ENCODE data around the gene RSPRY1.

RSPRY1 gene

DNA sequence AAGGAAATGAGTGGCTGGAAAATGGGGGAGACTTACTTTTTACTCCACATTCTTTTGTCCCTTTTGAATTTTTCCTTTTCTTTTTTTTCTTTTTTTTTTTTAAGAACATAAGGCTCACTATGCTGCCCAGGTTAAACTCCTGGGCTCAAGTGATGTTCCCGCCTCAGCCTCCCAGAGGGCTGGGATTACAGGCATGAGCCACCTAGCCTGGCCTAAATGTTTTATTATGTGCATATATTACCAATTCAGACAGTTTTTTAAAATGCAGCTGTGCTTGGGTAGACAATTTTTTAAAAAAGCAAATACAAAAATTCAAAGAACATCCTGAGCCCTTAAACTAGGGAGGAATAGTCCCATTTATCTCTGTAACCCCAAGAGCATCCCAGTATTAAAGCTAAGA is 28.6 kb upstream of the RSPRY1 start:
- no peak overlapping the region for H3K4me3 ChIP-seq (replicated peaks; ENCODE audit: low read depth, low read length)
- DNase-seq (ENCODE audit: extremely low read depth, insufficient read length): no peak
- TF ChIP-seq CTCF (IDR thresholded peaks at IDR 0.05; ENCODE audit: insufficient read depth, low read length, poor library complexity, severe bottlenecking): no peak
- peaks cover 22% of the 10 kb centered on the region for H3K36me3 ChIP-seq (ENCODE audit: control insufficient read depth, insufficient read depth, low read length)
- no peaks in the 10 kb centered on the region for H3K27me3 ChIP-seq (replicated peaks; ENCODE audit: control insufficient read depth, insufficient read depth, low read length)

- H3K27me3 ChIP-seq (replicated peaks; ENCODE audit: control insufficient read depth, insufficient read depth, low read length): no peaks in the 10 kb centered on the region
- H3K36me3 ChIP-seq (ENCODE audit: control insufficient read depth, insufficient read depth, low read length): peaks cover 10% of the 10 kb centered on the region
Observed at GRCh38 chr16:57159447-57159846, 26.7 kb upstream of the RSPRY1 start.

GRCh38 chr16:57163842-57164241 is 22.3 kb upstream of the RSPRY1 start:
- H3K27me3 ChIP-seq (replicated peaks; ENCODE audit: control insufficient read depth, insufficient read depth, low read length): no peaks in the 10 kb centered on the region
- peaks cover 10% of the 10 kb centered on the region for H3K36me3 ChIP-seq (ENCODE audit: control insufficient read depth, insufficient read depth, low read length)
- TF ChIP-seq CTCF (IDR thresholded peaks at IDR 0.05; ENCODE audit: insufficient read depth, low read length, poor library complexity, severe bottlenecking): no peak
- DNase-seq (ENCODE audit: extremely low read depth, insufficient read length): no peak
- H3K4me3 ChIP-seq (replicated peaks; ENCODE audit: low read depth, low read length): no peak overlapping the region

More at GRCh38 chr16:57159447-57159846, 26.7 kb upstream of the RSPRY1 start:
- no peak overlapping the region for H3K4me3 ChIP-seq (replicated peaks; ENCODE audit: low read depth, low read length)
- TF ChIP-seq CTCF (IDR thresholded peaks at IDR 0.05; ENCODE audit: insufficient read depth, low read length, poor library complexity, severe bottlenecking): no peak
- DNase-seq (ENCODE audit: extremely low read depth, insufficient read length): no peak

- Histone ChIP-seq H3K4me3 (replicated peaks; ENCODE audit: low read depth, low read length) (no peak overlapping the region), H3K36me3 (ENCODE audit: control insufficient read depth, insufficient read depth, low read length) (peaks cover 8% of the 10 kb centered on the region), H3K27me3 (replicated peaks; ENCODE audit: control insufficient read depth, insufficient read depth, low read length) (no peaks in the 10 kb centered on the region)
- no peak for DNase-seq (ENCODE audit: extremely low read depth, insufficient read length)
- TF ChIP-seq CTCF (IDR thresholded peaks at IDR 0.05; ENCODE audit: insufficient read depth, low read length, poor library complexity, severe bottlenecking): no peak
Observed at GRCh38 chr16:57165483-57165882, 20.6 kb upstream of the RSPRY1 start.

DNA sequence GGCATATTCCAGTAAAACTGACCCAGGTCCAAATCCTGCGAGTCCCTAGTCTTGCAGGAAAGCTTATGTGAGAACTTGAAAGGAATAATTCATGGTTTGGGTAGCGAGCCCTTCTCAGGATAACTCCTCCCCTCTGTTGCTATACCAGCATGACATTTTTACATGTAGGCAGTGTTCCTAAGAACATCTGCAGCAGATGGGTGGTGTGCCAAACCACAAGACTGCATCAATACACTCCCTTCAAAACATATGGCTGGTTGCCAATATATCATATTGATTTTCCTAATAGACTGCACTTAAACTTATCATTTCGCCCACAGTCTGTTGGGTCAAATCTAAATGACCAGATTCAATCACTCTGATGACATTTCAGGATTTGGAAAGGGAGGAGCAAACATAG is 20.2 kb upstream of the RSPRY1 start:
- H3K36me3 ChIP-seq (ENCODE audit: control insufficient read depth, insufficient read depth, low read length): peaks cover 8% of the 10 kb centered on the region
- no peak overlapping the region for H3K4me3 ChIP-seq (replicated peaks; ENCODE audit: low read depth, low read length)
- no peak for TF ChIP-seq CTCF (IDR thresholded peaks at IDR 0.05; ENCODE audit: insufficient read depth, low read length, poor library complexity, severe bottlenecking)
- H3K27me3 ChIP-seq (replicated peaks; ENCODE audit: control insufficient read depth, insufficient read depth, low read length): no peaks in the 10 kb centered on the region
- DNase-seq (ENCODE audit: extremely low read depth, insufficient read length): no peak

GRCh38 chr16:57166451-57166850 is 19.7 kb upstream of the RSPRY1 start:
- H3K27me3 ChIP-seq (replicated peaks; ENCODE audit: control insufficient read depth, insufficient read depth, low read length): no peaks in the 10 kb centered on the region
- peaks cover 13% of the 10 kb centered on the region for H3K36me3 ChIP-seq (ENCODE audit: control insufficient read depth, insufficient read depth, low read length)
- TF ChIP-seq CTCF (IDR thresholded peaks at IDR 0.05; ENCODE audit: insufficient read depth, low read length, poor library complexity, severe bottlenecking): no peak
- DNase-seq (ENCODE audit: extremely low read depth, insufficient read length): no peak
- no peak overlapping the region for H3K4me3 ChIP-seq (replicated peaks; ENCODE audit: low read depth, low read length)

Measured in GM06990 (cell line).